ENCODE results near the gene WDR26. TPM values are rescaled to one million over a fixed set of nuclear protein-coding genes. Genes with fewer than 3 reads are reported as not detected.
"Not testable (repeated sequence)": the region's sequence is repeated elsewhere in the genome, so short reads cannot be mapped to it uniquely, and the experiment has no call there.

Gene WDR26
- 10 to 100 TPM; 57.6 to 77.5 (median 69.2) TPM for polyA plus RNA-seq (ENCODE audit: insufficient read length in 10 of 10)
- long read RNA-seq, donor 1, full-length matches to known transcripts = 3 of 3 reads
- long read RNA-seq, donor 1, partial matches to known transcripts = 0 of 3 reads
- long read RNA-seq, donor 1, other reads (novel, unspliced or antisense) = 0 of 3 reads
- long read RNA-seq, donor 2, full-length matches to known transcripts = 1 of 1 reads
- long read RNA-seq, donor 2, partial matches to known transcripts = 0 of 1 reads
- long read RNA-seq, donor 2, other reads (novel, unspliced or antisense) = 0 of 1 reads
- long read RNA-seq, donor 3 = 0 reads
- long read RNA-seq, donor 4, full-length matches to known transcripts = 1 of 1 reads
- long read RNA-seq, donor 4, partial matches to known transcripts = 0 of 1 reads
- long read RNA-seq, donor 4, other reads (novel, unspliced or antisense) = 0 of 1 reads
- long read RNA-seq, donor 5, full-length matches to known transcripts = 2 of 2 reads
- long read RNA-seq, donor 5, partial matches to known transcripts = 0 of 2 reads
- long read RNA-seq, donor 5, other reads (novel, unspliced or antisense) = 0 of 2 reads
- long read RNA-seq, donor 6 = 0 reads
- long read RNA-seq, donor 7, full-length matches to known transcripts = 1 of 1 reads
- long read RNA-seq, donor 7, partial matches to known transcripts = 0 of 1 reads
- long read RNA-seq, donor 7, other reads (novel, unspliced or antisense) = 0 of 1 reads
- long read RNA-seq, donor 8 = 0 reads
- long read RNA-seq, donor 9 = 0 reads

DNA sequence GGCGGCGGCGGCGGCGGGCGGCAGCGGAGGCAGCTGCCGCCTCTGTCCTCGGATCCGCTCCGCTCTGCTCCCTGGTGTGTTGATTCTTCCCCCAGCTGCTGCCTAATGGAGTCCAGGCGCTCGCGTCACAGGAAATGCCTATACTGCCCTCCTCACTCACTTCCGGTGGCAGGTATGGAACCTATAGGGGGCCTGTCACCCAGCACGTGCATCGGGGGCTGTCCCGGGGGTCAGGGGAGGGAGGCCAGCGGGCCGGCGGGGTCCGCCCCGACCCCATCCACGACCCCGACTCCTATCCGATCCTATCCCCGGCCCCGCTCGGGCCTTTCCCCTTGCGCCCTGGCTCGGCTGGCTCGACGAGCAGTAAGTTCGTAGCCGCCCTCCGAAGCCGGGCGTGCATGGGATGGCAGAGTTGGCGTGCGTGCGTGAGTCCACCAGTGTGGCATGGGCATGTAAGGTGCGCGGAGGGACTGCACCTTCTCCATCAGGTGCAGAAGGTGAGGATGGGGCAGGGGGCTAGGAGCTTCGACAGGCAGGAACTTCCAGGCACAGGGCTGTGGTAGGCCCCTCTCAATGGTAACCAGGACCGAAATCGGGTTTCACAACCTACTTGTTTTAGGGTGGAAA lies at the start of gene WDR26:
TSS of gene WDR26 (minus strand) at position 107 of the 627 bp plus-strand sequence.
- peak; percentile 88 to 95 (median 89) for DNase-seq

DNA sequence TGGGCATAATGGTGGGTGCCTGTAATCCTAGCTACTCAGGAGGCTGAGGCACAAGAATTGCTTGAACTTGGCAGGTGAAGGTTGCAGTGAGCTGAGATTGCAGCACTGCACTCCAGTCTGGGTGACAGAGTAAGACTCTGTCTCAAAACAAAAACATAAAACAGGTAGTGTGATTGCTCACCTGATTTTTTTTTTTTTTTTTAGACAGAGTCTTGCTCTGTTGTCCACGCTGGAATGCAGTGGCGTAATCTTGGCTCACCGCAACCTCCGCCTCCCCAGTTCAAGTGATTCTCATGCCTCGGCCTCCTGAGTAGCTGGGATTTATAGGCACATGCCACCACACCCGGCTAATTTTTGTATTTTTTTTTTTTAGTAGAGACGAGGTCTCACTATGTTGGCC lies 48.6 kb upstream of the WDR26 start:
- DNase-seq = not testable (repeated sequence)

DNA sequence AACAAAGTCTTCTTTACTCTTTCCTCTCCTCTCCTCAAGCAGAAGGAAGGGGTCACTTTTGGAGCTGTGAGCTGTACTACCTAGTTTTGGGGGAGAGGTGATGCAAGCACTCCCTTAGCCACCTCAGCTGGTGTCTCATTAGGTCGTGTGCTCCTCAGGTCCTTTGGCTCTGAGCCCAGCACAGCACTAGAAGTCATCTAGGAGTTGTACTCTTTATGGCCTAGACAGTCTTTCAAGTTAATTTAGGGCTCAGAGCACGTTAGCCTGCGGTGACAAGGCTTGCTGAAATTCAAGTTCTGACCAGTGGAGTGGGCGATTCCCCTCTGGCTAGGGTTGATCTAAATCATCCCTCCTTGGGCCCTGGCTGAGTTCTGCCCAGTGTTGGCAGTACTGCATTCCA lies 48.0 kb upstream of the WDR26 start:
- no peak for DNase-seq

DNA sequence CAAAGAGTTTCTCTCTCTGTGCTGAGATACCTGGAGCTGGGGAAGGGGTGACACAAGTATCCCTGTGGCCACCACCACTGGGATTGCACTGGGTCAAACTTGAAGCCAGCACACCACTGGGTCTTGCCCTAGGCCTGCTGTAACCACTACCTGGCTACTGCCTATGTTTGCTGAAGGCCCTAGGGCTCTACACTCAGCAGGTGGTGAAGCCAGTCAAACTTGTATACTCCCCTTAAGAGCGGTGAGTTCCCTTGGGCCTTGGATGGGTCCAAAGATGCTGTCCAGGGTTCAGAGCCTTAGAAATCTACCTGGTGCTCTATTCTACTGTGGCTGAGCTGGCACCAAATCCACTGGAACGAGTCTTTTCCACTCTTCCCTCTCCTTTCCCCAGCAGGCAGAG lies 47.0 kb upstream of the WDR26 start:
- no peak for DNase-seq

DNA sequence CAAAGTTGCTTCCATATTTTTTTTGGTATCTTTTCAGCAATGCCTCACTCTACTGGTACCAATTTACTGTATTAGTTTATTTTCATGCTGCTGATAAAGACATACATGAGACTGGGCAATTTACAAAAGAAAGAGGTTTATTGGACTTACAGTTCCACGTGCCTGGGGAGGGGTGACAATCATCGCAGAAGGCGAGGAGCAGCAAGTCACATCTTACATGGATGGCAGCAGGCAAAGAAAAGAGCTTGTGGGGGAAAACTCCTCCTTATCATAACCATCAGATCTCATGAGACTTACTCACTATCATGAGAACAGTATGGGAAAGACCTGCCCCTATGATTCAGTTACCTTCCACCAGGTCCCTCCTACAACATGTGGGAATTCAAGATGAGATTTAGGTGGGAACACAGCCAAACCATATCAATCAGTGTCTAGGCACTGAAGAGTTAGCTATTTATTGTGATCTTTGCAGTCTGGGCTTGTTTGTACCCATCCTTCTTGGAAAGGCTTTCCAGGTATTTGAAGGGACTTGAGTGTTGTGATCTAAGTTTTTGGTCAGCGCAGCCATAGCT lies 46.4 kb upstream of the WDR26 start:
- DNase-seq = not testable (repeated sequence)

DNA sequence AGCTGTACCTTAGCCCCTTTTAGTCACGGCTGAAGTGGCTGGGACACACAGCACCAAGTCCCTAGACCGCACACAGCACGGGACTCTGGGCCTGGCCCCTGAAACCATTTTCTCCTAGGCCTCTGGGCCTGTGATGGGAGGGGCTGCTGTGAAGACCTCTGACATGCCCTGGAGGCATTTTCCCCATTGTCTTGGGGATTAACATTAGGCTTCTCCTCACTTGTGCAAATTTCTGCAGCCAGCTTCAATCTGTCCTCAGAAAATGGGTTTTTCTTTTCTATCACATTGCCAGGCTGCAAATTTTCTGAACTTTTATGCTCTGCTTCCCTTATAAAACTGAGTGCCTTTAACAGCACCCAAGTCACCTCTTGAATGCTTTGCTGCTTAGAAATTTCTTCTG lies 45.6 kb upstream of the WDR26 start:
- not testable (repeated sequence) for DNase-seq

DNA sequence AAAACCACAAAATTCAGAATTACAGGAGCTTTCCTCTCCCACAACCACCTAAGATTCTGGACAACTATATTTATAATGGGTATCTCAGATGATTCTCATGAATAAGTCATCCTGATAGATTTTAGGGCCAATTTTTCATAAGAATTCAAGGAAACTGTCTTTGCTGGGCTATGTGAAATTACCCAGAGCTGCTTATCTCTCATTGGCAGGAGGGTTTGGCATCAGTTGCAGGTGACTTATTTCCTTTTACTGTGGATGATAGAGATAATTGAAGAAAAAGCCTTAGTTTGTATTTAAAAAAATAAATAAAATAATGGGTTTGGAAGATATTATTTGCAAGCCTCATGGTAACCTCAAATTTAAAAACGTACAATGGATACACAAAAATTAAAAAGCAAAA lies 38.2 kb upstream of the WDR26 start:
- no peak for DNase-seq

DNA sequence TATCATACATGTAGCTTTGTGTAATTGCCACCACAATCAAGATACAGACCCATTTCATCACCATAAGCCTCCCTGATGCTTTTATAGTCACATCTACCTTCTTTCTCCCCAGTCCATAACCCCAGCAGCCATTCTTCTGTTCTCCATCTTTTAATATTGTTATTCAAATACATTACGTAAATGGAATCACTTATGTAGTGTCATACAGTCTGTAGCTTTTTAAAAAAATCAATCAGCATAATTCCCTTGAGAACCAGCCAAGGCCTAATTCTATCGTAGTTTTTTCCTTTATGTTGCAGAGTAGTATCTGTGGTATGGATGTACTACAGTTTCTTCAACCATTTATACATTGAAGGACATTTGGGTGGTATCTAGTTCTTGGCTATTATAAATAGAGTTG lies 31.6 kb upstream of the WDR26 start:
- DNase-seq = no peak

DNA sequence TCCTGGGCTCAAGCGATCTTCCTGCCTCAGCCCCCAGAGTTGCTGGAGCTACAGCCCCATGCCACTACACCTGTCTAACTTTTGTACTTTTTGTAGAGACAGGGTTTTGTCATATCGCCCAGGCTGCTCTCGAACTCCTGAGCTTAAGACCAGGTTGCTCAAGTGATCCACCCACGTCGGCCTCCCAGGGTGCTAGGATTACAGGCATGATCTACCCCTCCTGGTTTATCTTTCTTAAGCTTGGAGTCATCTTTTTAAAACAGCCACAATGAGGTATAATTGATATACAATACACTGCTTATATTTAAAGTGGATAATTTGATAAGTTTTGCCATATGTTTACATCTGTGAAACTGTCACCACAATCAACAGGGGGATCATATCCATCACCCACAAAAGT lies 25.4 kb upstream of the WDR26 start:
- DNase-seq = no peak

DNA sequence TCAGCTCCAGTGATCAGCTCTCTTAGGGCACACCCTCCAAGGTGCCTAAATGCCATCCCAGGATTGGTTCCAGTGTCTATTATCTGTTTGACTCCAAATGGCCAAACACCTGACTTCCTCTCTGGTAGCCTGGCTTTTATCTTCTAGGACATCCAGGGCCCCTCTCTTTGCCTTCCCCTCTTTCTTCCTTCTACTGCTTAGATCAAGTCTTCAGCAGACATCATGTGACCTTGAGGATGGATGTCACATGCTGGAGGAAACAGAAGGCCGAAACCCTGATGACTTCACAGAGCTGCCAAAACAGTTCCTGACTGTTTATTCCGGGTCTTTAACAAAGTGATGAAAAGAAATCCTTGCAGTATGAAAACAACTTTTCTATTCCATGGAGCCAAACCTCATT lies 24.4 kb upstream of the WDR26 start:
- peak in 1 of 3 donors; percentile 18 for DNase-seq

DNA sequence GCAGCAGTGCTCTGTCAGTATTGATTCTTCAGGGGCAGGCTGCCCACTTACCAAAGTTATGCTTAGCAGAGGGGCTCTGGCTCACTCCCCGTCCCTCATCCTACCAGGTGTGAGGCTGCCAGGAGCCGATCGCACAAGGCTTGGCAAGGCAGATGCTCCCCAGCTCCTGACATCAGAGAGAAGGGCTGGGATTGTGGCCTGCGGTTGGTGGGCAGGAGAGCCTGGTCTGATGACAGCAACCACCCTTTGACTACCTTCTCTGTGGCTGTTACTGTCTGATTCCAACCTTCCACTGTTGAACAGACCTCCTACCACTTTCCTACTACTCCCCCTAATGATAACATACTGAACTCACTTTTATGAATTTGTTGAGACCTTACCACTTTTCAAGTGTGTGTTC lies 23.7 kb upstream of the WDR26 start:
- no peak for DNase-seq

DNA sequence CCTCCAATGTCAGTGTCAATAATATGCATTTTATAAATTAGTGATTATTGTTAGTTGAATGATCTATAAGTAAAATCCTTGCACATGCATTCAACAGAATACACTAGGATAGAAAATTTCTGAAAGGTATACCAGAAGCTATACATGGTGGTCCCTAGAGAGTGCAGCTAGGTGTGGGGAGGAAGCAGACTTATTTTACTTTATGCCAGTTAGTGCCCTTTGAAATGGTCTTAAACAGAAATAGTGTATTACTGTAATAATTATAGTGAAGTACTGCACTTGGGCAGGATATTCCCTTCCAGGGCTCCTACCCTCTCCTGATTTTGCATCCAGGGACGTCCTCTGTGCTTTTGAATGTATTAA lies 23.2 kb upstream of the WDR26 start:
- no peak for DNase-seq

DNA sequence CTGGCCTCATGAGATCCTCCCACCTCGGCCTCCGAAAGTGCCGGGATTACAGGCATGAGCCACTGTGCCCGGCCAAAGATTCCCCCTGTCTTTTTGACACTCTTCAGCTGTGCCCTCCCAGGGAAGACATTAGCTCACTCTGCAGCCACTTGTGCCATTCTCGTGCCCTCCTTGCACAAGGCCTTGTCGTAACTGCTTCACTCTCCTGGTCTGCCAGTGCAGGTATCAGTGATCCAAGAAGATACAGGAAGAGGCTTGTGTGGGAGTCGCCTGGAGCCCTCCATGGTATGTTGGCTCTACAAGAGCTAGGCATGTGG lies 22.0 kb upstream of the WDR26 start:
- DNase-seq = no peak

DNA sequence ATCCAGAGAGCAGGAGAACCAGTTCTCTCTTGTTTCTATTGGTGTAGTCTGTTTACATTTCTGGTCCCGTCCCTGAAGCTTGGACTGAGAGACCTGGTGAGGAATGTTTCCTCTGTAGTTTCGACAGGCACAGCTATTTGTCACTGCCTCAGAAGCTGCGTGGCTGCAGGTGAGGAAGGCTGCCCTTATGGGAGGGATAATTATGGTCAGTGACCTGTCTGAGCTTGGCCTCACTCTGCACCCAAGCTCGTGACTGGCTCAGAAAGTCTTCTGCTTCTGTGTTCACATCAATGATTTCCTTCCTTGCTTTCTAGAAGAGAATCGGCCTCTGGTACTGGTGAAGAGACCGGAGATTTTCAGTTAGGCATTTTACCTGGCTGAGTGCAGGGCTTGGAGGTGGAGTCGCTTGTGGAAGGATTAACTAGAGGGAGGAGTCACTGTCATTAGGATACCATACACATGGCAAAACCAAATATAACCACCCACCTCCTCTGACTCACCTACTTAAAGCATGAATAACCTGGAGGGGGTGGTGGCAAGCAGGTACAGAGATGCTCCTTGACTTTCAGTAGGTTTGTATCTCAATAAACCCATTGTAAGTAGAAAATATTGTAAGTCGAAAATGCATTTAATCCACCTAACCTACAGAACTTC lies 19.9 kb upstream of the WDR26 start:
- no peak for DNase-seq

DNA sequence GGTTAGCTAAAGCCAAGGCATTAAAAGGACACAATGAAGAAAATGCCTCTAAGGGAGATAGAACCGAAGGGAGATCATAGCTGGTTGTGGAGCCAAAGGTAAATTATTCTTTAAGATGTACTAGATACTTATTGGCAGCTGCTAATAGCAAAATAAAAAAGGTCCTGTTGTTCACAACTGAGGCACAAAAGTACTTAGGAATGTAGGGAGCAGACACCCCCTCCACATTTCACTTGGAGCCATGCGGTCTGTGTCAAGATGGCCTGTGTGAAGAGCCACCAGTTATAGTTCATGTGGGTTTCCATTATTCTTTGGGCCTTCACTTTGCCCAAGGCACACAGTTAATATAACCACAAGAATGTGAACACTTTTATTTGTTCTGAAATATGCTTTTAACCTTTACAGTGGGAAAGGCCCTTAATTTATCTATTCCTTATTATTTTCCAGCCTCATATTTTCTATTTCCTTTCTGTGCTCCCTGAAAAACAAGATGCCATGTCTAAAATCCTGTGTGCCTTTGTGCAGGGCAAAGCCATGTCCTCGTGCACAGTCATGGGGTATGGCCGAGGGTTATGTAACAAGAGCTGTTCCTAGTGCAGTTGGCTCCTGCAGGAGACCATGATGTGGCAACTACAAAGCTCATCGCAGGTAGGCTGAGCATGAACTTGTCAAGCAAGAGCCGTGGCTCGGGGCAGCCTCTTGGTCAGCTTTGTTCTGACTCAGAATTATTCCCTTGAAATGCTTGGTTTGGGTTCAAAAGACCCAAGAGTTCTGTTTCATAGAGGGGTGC lies 16.2 kb upstream of the WDR26 start:
- no peak for DNase-seq

DNA sequence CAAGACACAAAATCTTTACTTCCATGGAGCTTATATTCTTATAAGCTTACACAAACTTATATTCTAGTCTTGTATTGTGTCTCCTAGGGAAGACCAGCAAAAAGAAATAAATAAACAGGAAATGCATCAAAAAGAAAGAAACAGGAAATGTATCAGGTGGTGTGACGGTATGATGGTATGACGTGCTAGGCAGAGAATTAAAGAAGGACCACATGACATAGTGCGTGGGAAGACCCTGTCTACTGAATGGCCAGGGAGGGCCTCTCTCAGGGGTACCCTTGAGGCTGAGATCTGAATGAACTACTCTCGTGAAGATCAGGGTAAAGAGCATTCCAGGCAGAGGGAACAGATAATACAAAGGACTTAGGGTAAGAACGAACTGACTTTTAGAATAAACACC lies 15.6 kb upstream of the WDR26 start:
- no peak for DNase-seq

DNA sequence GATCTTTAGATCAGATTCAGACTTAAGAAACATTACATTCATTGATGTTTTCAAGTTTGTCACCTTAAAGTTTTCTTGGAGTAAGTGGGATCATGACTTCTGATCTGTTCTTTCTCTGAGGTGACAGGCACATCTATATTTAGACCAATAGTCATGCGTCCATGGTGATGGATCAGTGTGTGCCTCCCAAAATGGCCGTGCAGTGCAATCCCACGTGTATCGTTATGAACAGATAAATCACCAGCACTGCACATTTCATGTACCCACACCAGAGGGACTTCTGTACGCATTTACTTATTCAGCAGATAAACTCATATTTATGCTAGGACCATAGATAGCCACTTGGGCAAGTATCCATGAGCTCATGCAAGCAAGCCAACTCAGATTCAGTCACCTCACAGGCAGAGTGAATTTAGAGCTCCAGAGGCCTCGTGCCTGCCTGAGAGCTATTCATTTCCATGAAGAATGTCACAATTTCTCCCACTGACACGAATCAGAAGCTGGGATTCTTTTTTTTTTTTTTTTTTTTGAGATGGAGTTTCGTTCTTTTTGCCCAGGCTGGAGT lies 13.9 kb upstream of the WDR26 start:
- DNase-seq = no peak

DNA sequence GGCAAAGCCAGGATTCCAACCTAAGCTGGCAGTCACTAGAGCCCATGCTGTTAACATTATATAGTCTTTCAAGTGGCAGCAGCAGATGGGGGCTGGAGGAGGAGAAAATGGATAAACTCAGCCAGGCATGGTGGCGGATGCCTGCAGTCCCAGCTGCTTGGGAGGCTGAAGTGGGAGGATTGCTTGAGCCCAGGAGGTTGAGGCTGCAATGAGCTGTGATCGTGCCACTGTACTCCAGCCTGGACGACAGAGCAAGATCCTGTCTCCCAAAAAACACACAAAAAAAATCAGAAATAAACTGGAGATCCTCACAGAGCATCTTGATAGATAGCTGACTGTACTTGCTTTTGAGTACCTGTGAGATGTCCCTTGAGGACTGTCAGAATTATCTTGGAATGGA lies 13.4 kb upstream of the WDR26 start:
- no peak for DNase-seq

DNA sequence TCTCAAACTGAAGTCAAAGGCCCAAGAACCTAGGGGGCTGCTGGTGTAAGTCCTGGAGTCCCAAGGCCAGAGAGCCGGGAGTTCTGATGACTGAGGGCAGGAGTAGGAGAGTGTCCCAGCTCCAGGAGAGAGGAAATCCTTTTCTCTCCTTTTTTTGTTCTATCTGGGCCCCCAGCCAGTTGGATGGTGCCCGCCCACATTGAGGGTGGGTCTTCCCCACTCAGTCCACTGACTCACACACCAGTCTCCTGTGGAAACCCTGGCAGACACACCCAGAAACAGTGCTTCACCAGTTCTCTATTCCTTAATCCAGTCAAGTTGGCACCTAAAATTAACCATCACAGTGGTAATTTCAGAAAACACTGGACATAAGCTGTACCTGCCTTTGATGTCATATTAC lies 12.7 kb upstream of the WDR26 start:
- no peak for DNase-seq

DNA sequence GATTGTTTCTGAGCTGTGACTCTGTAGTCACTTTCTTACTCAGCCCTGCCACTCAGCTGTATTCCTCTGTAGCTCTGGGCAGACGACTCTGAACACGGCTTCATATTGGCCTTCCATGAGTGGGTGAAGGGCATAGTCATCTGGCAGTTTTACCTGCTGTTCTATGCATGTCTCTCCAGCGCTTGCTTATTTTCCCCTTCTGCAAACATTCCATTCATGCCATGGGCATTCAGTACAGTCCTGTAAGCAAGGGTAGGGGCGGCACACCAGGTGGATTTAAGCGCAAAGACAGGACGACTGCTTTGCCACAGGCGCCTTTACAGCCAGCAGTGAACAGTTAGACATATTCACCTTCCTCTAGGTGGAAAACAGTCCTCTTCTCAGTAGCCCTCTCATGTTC lies 4.4 kb upstream of the WDR26 start:
- no peak for DNase-seq

DNA sequence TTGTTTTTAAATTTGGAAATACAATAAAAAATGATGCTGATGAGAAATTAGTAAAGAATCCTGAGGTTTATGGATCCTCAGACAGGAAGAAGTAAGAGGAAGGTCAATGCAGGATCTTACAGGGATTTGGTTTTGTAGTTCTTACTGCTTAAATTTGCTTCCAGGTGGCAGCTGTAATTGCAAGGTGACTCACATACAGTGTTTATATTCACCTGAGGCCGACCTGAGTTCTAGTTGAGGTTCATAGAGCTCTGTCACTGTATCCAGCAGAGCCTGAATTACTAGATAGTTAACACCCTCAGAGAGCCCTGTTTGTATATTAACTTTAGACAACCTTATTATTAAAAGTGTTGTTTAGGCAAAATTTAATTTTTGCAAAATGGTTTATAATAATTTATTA lies 1.4 kb upstream of the WDR26 start:
- no peak for DNase-seq

Measured in muscle of back (tissue), 13 donors.